NCI-H2029 treated with DMSO at 0.1 percent for 48 hours (cell line): ENCODE results near the gene SPATA21.
"Not testable (repeated sequence)": the region's sequence is repeated elsewhere in the genome, so short reads cannot be mapped to it uniquely, and the experiment has no call there.

Source experiments
- DNase-seq: peaks from one replicate; lab custom pipeline; 2025; lab: John Stamatoyannopoulos, UW

The SPATA21 gene

GRCh38 chr1:16383888-16384287 is 53.3 kb downstream of the SPATA21 start:
- no peak for DNase-seq

- no peak for DNase-seq
Observed at GRCh38 chr1:16380868-16381267, 56.4 kb downstream of the SPATA21 start.

DNA sequence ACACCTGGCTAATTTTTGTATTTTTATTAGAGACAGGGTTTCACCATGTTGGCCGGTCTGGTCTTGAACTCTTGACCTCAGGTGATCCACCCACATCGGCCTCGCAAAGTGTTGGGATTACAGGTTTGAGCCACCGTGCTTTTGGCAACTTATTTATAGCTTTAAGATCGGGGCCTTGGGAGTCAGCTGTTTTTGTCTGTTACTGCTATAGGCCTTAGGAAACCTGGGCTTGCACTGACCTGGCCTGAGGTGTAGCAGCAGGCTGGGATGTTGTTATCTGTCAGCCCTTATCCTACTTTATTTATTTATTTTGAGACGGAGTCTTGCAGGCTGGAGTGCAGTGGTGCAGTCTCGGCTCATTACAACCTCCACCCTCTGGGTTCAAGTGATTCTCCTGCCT is 58.8 kb downstream of the SPATA21 start:
- no peak for DNase-seq

GRCh38 chr1:16376971-16377370 is 60.3 kb downstream of the SPATA21 start:
- no peak for DNase-seq

DNA sequence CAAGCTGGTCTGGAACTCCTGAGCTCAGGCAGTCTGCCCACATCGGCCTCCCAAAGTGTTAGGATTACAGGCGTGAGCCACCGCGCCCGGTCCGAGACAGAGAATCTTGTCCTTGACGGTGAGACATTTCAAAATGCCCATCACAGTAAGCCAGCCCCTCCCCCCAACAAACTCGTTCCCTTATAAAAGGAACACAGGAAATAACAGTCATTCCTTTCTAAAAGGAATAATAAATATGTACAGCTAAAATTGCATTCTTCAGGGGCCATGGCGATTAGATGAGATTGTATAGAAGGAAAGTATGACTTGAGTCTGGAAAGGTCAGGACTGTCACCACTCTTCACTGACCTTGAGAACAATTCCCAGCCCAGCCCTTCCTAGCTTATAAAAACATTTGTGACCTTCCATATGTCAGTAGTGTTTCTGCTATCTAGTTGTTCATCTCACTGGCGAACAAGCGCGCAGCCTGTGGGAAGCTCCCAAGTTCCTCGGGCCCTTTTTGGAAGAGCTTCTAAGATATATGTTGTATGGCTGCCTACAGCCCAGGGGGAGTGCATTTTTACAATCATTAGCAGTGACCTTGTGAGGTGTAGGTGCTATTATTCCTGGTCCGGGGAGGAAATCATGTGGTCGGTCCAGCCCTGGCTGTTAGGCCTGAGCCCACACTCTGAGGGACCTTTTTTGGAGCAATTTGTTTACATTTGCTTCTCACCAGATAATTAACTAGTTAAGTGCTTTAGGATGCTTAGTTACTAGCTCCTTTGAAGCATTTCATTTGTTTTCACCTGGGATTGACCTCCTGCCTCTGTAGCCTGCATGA is 61.5 kb downstream of the SPATA21 start:
- no peak for DNase-seq

GRCh38 chr1:16374266-16374665 is 63.0 kb downstream of the SPATA21 start:
- no peak for DNase-seq

DNA sequence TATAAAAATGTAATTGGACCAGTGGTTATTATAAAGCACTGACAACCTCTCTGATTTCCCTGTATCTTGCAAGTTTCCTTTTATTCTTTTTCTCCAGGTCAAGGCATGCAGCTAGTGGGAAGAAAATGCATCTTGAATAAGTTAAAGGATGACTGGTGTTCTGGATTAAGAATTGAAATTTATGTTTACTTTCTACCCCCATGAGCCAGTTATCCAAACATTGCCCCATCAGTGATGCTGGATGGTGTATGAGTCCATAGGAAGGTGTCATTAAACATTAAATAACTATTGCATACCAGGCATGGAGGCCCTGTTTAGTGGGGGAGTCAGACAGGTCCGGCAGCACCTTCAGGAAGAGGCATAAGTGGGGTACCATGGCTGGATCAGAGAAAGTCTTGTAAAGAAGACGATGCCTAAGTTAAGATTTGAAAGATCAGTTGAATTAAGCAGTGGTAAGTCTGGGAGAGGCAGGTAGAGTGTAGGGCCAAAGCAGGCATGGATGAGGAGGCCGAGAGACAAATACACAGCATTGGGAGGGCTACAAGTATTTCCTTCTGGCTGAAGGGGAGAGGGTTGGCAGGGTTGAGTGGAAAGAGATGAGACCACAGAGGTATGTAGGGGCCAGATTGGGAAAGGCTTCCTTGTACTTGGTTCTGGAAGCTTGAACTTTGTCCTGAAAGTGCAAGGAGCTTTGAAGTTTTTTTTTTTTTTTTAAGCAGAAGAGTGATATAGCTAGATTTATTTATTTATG is 64.5 kb downstream of the SPATA21 start:
- DNase-seq, result no peak

- no peak for DNase-seq
Observed at GRCh38 chr1:16371725-16372124, 65.5 kb downstream of the SPATA21 start.

GRCh38 chr1:16369821-16370220 is 67.4 kb downstream of the SPATA21 start:
- no peak for DNase-seq

DNA sequence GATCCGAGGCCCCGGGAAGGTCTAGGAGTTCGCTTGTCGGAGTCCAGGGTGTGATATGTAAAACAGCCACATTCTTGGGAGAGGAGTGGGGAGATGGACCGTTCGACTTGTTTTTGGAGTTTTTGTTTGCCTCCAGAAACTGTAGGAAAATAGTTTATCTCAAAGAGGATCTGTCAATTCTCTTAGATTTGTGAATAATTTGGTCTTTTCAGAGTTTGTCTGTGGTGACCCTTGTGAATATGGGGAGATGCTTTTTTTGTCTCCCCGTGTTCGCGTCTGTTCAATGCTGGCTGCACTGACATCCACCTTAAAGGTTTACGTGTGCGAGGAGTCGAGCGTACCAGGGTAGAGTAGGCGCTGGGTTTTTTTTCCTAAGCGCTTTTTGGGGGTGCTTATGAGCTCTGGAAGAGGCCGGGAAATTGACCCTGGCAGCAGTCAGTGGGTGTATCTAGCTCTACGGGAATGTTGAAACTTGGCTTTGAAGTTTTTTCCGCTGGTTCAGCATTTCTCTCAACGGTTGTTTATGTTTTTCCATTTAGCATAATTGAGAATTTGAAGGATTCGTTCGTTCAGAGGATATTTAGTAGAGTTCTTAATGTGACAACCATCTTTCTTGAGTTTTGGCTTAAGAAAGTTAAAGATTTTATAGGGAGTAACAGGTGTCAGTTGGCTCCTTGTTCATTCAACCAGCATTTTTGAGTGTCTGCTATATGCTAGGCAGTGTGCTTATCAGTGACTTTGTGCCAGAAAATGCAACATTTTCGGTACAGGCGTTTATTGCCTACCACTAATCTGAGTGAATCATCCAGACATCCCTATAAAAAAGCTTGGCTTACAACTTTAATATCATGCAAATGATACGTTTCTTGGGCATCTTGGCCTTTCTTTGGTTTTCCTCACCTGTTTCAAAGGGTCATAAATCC is 69.0 kb downstream of the SPATA21 start:
- no peak for DNase-seq

DNA sequence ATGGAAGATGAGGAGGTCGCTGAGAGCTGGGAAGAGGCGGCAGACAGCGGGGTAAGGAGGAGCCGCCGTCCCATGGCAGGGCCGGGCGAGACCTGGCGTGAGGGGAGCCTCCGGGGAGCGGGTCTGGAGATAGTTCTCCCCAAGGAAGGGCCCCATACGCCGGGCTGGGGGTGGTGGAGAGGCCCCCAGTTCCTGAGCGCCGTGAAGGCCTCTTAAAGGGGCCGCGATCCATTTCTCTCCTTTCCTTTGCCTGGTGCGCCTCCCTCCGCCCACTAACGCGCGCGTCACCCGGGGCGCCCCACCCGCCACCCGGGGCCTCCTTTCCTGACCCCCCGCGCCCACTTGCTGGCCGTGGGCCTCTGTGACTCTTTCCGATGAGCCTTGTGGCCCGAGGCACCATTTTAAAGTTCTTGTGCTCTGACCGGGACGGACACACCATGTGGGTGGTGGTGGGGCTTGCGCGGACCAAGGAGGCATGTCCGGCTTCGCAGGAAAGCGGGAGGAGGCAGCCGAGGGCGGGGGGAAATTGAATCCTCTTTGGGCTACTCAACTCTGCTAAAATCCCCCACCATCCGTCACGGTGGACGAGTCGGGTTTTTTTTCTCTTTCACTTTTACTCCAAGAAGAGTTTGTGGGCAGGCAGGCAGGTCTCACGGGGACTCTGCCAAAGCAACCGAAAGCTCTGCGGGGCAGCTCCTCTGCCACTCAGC is 69.8 kb downstream of the SPATA21 start:
- DNase-seq, result peak; percentile 57

DNA sequence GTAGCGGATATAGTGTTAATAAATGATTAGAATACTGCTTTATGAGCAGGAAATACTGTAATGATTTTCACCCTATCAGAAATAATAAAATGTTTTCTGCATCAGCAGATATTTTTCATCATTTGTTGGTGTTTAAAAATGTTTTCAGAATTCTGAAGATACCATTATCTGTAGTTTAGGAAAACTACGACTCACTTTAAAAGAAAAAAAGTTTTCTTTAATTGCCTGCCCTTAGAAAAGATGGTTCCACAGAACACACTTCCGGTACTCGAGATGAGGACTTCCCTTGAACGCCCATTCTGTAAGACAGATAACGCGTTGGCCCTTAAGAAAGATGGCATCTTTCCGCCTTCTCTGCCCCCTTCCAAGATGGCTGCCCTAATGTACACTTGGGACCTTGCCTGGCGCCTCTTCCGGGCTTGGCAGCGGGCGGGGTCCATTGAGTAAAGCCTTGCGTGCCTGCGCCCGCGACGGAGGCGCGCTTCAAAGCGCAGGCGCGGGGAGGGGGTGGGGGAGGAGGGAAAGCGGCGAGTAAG is 70.4 kb downstream of the SPATA21 start, which contains the start of gene SZRD1:
Gene SZRD1, plus strand, starts transcription at position 521 of the 536 bp plus-strand sequence. CDS start 16 bp downstream, outside the sequence.
- peak; percentile 94 for DNase-seq

DNA sequence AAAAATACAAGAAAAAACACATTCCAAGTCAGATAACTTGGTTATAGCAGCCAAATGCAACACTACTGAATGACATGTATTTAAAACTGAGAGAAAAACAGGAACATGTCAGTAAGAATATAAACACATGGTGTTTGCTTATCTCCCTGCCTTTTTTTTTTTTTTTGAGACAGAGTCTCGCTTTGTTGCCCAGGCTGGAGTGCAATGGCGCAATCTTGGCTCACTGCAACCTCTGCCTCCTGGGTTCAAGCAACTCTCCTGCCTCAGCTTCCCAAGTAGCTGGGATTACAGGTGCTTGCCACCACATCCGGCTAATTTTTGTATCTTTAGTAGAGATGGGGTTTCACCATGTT is 72.1 kb downstream of the SPATA21 start:
- DNase-seq, result not testable (repeated sequence)

GRCh38 chr1:16356867-16357266 is 80.4 kb downstream of the SPATA21 start:
- no peak for DNase-seq

GRCh38 chr1:16354619-16355018 is 82.6 kb downstream of the SPATA21 start:
- no peak for DNase-seq

DNA sequence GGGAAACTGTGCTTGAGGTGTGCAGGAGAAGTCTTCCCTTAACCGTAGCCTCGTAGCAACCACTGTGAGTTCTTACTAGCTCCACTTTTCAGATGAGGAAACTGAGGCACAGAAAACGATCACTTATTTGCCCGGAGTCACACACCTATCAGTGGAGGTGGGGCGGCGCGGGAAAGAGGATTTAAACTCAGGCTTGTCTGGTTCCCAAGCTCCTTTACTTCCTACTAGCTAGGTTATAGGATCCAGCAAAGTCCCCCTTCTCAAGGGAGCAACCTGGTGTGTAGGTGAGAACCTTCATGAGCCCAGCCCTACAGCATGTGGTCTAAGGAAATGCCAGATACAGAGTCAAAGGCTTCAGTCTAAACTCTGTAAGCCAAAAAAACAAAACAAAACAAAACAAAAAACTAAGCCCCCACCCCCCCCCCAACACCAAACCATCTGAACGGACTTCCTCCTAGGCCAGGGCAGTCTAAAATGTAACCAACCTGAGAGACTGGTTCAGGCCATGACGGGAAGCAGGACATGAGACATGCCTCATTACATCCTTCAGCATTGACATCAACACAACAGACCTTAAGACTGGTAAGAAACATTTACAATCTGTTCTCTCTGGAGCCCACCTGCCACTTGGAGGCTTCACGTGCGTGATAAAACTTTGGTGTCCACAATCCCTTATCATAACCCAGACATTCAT is 84.2 kb downstream of the SPATA21 start:
- no peak for DNase-seq

DNA sequence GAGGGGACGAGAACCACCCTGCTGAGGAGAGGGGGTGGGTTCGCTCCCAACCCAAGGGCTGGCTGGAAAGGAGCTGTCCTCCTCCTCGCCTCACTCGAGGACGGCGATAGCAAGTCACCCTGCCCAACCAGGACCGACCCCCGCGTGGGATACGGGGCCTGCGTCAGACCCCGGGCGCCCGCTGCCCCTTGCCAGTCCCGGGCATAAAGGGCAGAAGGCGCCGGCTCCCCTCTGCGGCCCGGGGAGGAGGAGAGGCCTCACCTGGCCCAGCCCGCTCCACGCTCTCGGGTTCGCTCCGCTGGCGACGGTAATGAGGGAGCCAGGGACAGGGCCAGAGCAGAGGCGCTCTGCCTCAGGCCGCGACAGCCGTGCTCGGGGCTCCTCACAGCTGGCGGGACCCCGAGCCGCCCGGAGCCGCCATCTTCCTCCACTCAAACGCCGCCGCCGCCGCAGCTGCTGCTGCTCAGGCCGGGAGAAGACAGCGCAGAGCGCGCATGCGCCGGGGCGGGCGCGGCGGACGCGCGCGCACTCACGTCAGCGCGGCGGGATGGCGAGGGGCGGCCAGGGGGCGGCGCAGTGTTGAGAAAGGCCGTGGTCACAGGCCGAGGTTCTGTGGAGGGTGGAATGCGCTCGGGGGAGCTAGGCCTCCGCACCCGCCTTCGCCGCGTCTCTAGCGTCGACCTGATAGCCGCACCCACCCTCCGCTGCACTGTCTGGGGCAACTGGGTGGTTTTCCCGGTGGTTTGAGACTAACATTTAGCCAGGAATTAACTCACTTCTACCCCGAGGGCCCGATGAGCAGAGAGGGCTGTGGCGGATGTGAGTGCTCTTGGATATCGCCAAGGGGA is 85.0 kb downstream of the SPATA21 start, which contains the start of gene FBXO42:
Gene FBXO42, minus strand, starts transcription at position 487 of the 848 bp plus-strand sequence. CDS start 37,062 bp downstream, outside the sequence.
- DNase-seq, result peak; percentile 44

GRCh38 chr1:16351456-16351993 is 85.7 kb downstream of the SPATA21 start:
- no peak for DNase-seq

GRCh38 chr1:16349847-16350406 is 87.3 kb downstream of the SPATA21 start:
- no peak for DNase-seq
